ENCODE results near the gene ANKS1A. TPM values are rescaled to one million over a fixed set of nuclear protein-coding genes. Genes with fewer than 3 reads are reported as not detected.

Gene ANKS1A
- polyA plus RNA-seq, 3 donors: 1.7 to 8.0 (median 3.1) TPM

GRCh38 chr6:35089216-35089934 lies 200.3 kb downstream of the ANKS1A start:
- Histone ChIP-seq H3K4me1 (ENCODE audit: control insufficient read depth in 1 of 2, insufficient read depth in 2 of 2, low read length in 2 of 2) (no peaks in the 10 kb centered on the region), H3K79me2 (ENCODE audit: insufficient read depth, low read length) (no peaks in the 10 kb centered on the region), H2AFZ (ENCODE audit: insufficient read depth, low read depth, low read length, poor library complexity, severe bottlenecking) (no peak overlapping the region), H3K9ac (ENCODE audit: insufficient read depth, low read length, poor library complexity, severe bottlenecking) (no peak overlapping the region), H4K20me1 (ENCODE audit: insufficient read depth, low read length) (no peaks in the 10 kb centered on the region), H3K4me2 (replicated peaks; ENCODE audit: extremely low read depth, low read length, poor library complexity, severe bottlenecking) (no peak overlapping the region), H3K36me3 (replicated peaks in 1 of 2; ENCODE audit: control insufficient read depth in 1 of 2, insufficient read depth in 2 of 2, low read length in 2 of 2) (peaks cover 66 to 77% of the 10 kb centered on the region in 2 donors), H3K27ac (ENCODE audit: low read depth in 1 of 2, low read length in 2 of 2) (no peak overlapping the region), H3K4me3 (replicated peaks in 1 of 3; ENCODE audit: low read depth in 2 of 3, low read length in 3 of 3) (no peak overlapping the region), H3K9me3 (replicated peaks in 1 of 2; ENCODE audit: control insufficient read depth in 1 of 2, insufficient read depth in 1 of 2, low read length in 2 of 2) (no peaks in the 10 kb centered on the region), H3K27me3 (ENCODE audit: control insufficient read depth in 2 of 2, insufficient read depth in 2 of 2, low read length in 2 of 2) (no peaks in the 10 kb centered on the region)
- H3K27me3 Mint-ChIP-seq (ENCODE audit: low read depth in 3 of 3): peaks cover 0 to 1% (median 0%) of the 10 kb centered on the region in 3 donors
- no peak for DNase-seq
- no peaks in the 10 kb centered on the region for H3K4me1 Mint-ChIP-seq
- peaks cover 64 to 69% of the 10 kb centered on the region in 2 donors for H3K36me3 Mint-ChIP-seq
- 91% methylated on average over 16 of the region's 19 CpGs for WGBS (ENCODE audit: insufficient coverage)
- no peak overlapping the region for H3K4me3 Mint-ChIP-seq
- TF ChIP-seq CTCF (IDR thresholded peaks at IDR 0.05): no peak
- intact Hi-C loops (cut with micrococcal nuclease): no loop called here
- H3K9me3 Mint-ChIP-seq: peaks cover 0 to 1% (median 0%) of the 10 kb centered on the region in 7 donors
- H3K27ac Mint-ChIP-seq: no peak overlapping the region

- Mint-ChIP-seq H3K36me3 (peaks cover 58 to 63% of the 10 kb centered on the region in 2 donors), H3K9me3 (peaks cover 0 to 1% (median 0%) of the 10 kb centered on the region in 7 donors), H3K27ac (peak overlapping the region in 1 of 7 donors; percentile 14), H3K4me3 (no peak overlapping the region), H3K27me3 (ENCODE audit: low read depth in 3 of 3) (peaks cover 0 to 1% (median 0%) of the 10 kb centered on the region in 3 donors), H3K4me1 (no peaks in the 10 kb centered on the region)
- Histone ChIP-seq H3K4me3 (replicated peaks in 1 of 3; ENCODE audit: low read depth in 2 of 3, low read length in 3 of 3) (no peak overlapping the region), H4K20me1 (ENCODE audit: insufficient read depth, low read length) (no peaks in the 10 kb centered on the region), H3K36me3 (replicated peaks in 1 of 2; ENCODE audit: control insufficient read depth in 1 of 2, insufficient read depth in 2 of 2, low read length in 2 of 2) (peaks cover 60 to 70% of the 10 kb centered on the region in 2 donors), H2AFZ (ENCODE audit: insufficient read depth, low read depth, low read length, poor library complexity, severe bottlenecking) (no peak overlapping the region), H3K4me2 (replicated peaks; ENCODE audit: extremely low read depth, low read length, poor library complexity, severe bottlenecking) (no peak overlapping the region), H3K9me3 (replicated peaks in 1 of 2; ENCODE audit: control insufficient read depth in 1 of 2, insufficient read depth in 1 of 2, low read length in 2 of 2) (no peaks in the 10 kb centered on the region), H3K79me2 (ENCODE audit: insufficient read depth, low read length) (no peaks in the 10 kb centered on the region), H3K4me1 (ENCODE audit: control insufficient read depth in 1 of 2, insufficient read depth in 2 of 2, low read length in 2 of 2) (no peaks in the 10 kb centered on the region), H3K27me3 (ENCODE audit: control insufficient read depth in 2 of 2, insufficient read depth in 2 of 2, low read length in 2 of 2) (no peaks in the 10 kb centered on the region), H3K27ac (ENCODE audit: low read depth in 1 of 2, low read length in 2 of 2) (no peak overlapping the region), H3K9ac (ENCODE audit: insufficient read depth, low read length, poor library complexity, severe bottlenecking) (no peak overlapping the region)
- TF ChIP-seq CTCF (IDR thresholded peaks at IDR 0.05): no peak
- WGBS (ENCODE audit: insufficient coverage): 49% methylated on average over 13 of the region's 15 CpGs
- intact Hi-C loops (cut with micrococcal nuclease): no loop called here
- no peak for DNase-seq
Measured at GRCh38 chr6:35089935-35090505, 201.0 kb downstream of the ANKS1A start.

Data from CD14-positive monocyte (primary cell).